NT2/D1 (cell line): Measurements from ENCODE around the gene NT5DC3.

Source experiments
- SUZ12 ChIP-seq: IDR thresholded peaks from 2 replicates; pipeline ENCODE4 v1.6.1; 2011; ENCODE audit not compliant: insufficient read length, insufficient read depth; ENCODE audit errors: extremely low read depth
- YY1 ChIP-seq: IDR thresholded peaks from 2 replicates; pipeline ENCODE4 v1.6.1; 2011; ENCODE audit not compliant: insufficient read length, insufficient read depth
- ZNF274 ChIP-seq: IDR thresholded peaks from 2 replicates; pipeline ENCODE4 v1.6.1; 2011; ENCODE audit warnings: mild to moderate bottlenecking, low read depth, low read length

DNA sequence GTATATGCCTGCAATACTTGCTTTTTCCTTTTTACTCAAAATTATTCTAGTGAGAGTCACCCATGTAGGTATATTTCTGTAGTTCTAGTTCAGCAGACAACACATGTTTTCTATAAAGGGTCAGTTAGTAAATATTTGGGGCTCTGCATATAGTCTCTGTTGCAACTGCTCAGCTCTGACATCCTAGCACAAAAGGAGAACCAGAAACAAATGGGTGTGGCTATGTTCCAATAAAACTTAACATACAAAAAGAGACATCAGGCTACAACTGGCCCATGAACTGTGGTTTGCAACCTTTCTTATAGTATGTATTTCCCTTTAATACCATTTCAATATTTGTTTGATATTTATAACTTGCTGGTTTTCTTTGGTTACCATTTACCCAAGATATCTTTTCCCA, 11.9 kb downstream of the NT5DC3 start:
- no peak for TF ChIP-seq YY1
- no peak for TF ChIP-seq ZNF274
- TF ChIP-seq SUZ12 = no peak
